Measurements from ENCODE around the gene PCDHA2. TPM values are rescaled to one million over a fixed set of nuclear protein-coding genes. Genes with fewer than 3 reads are reported as not detected.
"Not testable (repeated sequence)": the region's sequence is repeated elsewhere in the genome, so short reads cannot be mapped to it uniquely, and the experiment has no call there.

PCDHA2 gene
- total RNA-seq, 6 experiments from 2014 or later = not detected

GRCh38 chr5:140780512-140780911 is 14.1 kb upstream of the PCDHA2 start:
- Histone ChIP-seq H3K4me1 (no peaks in the 10 kb centered on the region), H3K36me3 (no peaks in the 10 kb centered on the region), H3K9me3 (no peaks in the 10 kb centered on the region), H3K27me3 (no peaks in the 10 kb centered on the region), H3K4me3 (no peak overlapping the region), H3K27ac (no peak overlapping the region)
- WGBS (ENCODE audit: insufficient coverage, low coverage, low lambda C conversion rate, missing lambda C conversion rate) = 42% methylated on average over 1 of the region's 1 CpG
- no peak for TF ChIP-seq CTCF (IDR thresholded peaks at IDR 0.05)
- no peak for TF ChIP-seq POLR2A (IDR thresholded peaks at IDR 0.05)
- ATAC-seq (no peak), DNase-seq (no peak)
- intact Hi-C loops (cut with DNase I) = no loop called here

- Histone ChIP-seq H3K27ac (no peak within 1 kb of the TSS), H3K9me3 (peaks cover 0 to 8% (median 2%) of the 10 kb centered on the region in 4 donors), H3K4me1 (no peaks in the 10 kb centered on the region), H3K36me3 (no peaks in the 10 kb centered on the region), H3K4me3 (no peak within 1 kb of the TSS), H3K27me3 (no peaks in the 10 kb centered on the region)
- intact Hi-C loops (cut with DNase I) = no loop called here
- WGBS (ENCODE audit: insufficient coverage, low coverage, low lambda C conversion rate, missing lambda C conversion rate) = 10% methylated on average over 12 of the region's 29 CpGs
- DNase-seq (no peak), ATAC-seq (no peak)
- TF ChIP-seq POLR2A (IDR thresholded peaks at IDR 0.05) (no peak), CTCF (IDR thresholded peaks at IDR 0.05) (no peak)
These were observed 8.6 kb upstream of the PCDHA2 start, which contains the start of gene PCDHA1 for GRCh38 chr5:140785905-140786686. Gene PCDHA1, plus strand, starts transcription at chr5:140786140.

- H3K36me3 ChIP-seq; ATAC-seq; DNase-seq; H3K4me1 ChIP-seq; H3K4me3 ChIP-seq; H3K9me3 ChIP-seq; H3K27ac ChIP-seq; intact Hi-C loops (cut with DNase I); H3K27me3 ChIP-seq: not testable (repeated sequence)
- 45% methylated on average over 13 of the region's 44 CpGs for WGBS (ENCODE audit: insufficient coverage, low coverage, low lambda C conversion rate, missing lambda C conversion rate)
These were observed 7.2 kb upstream of the PCDHA2 start for GRCh38 chr5:140787422-140787821.

GRCh38 chr5:140787849-140788504 is 6.7 kb upstream of the PCDHA2 start:
- ATAC-seq; H3K36me3 ChIP-seq; H3K27ac ChIP-seq; H3K27me3 ChIP-seq; intact Hi-C loops (cut with DNase I); H3K4me3 ChIP-seq; H3K9me3 ChIP-seq; DNase-seq; H3K4me1 ChIP-seq: not testable (repeated sequence)
- WGBS (ENCODE audit: insufficient coverage, low coverage, low lambda C conversion rate, missing lambda C conversion rate) = no CpG with 5 or more reads among the region's 70 CpGs

GRCh38 chr5:140791089-140791488 is 3.6 kb upstream of the PCDHA2 start:
- H3K4me1 ChIP-seq = no peaks in the 10 kb centered on the region
- H3K27ac ChIP-seq = no peak overlapping the region
- intact Hi-C loops (cut with DNase I) = no loop called here
- no peak for ATAC-seq
- peaks cover 0 to 13% (median 3%) of the 10 kb centered on the region in 4 donors for H3K9me3 ChIP-seq
- 34% methylated on average over 2 of the region's 2 CpGs for WGBS (ENCODE audit: insufficient coverage, low coverage, low lambda C conversion rate, missing lambda C conversion rate)
- peaks cover 0 to 5% of the 10 kb centered on the region in 2 donors for H3K27me3 ChIP-seq
- H3K36me3 ChIP-seq = no peaks in the 10 kb centered on the region
- TF ChIP-seq POLR2A (IDR thresholded peaks at IDR 0.05) (no peak), CTCF (IDR thresholded peaks at IDR 0.05) (no peak)
- no peak overlapping the region for H3K4me3 ChIP-seq
- DNase-seq = no peak
